Stomach (tissue), 9 donors: Measurements from ENCODE around the gene TMEM258. TPM values are rescaled to one million over a fixed set of nuclear protein-coding genes. Genes with fewer than 3 reads are reported as not detected.

Experiments used
- DNase-seq, 2 donors: peaks; one replicate each; pipeline versions ENCODE4 v3.0.0 to v3.0.0-alpha.2; 2013 to 2019
- H3K27ac ChIP-seq, 5 donors: fragments of 200-600 bp in 4 of 5; sonication (generic) in 4 of 5; one replicate each; pipeline ENCODE4 v1.5.1; 2013 to 2019; ENCODE audit warnings: mild to moderate bottlenecking in 1 of 5, moderate library complexity in 1 of 5
- H3K27me3 ChIP-seq, 3 donors: fragments of 200-600 bp; sonication (generic); one replicate each; pipeline ENCODE4 v1.5.1; 2017 to 2019; ENCODE audit warnings: mixed run types in 1 of 3
- H3K36me3 ChIP-seq, 4 donors: fragments of 200-600 bp; sonication (generic); 1 replicate in 3 of 4; 2 replicates in 1 of 4; pipeline ENCODE4 v1.5.1; 2016 to 2019
- H3K4me1 ChIP-seq, 4 donors: fragments of 200-600 bp; sonication (generic); one replicate each; pipeline ENCODE4 v1.5.1; 2016 to 2019
- H3K4me3 ChIP-seq, 4 donors: fragments of 200-600 bp; sonication (generic) in 3 of 4; one replicate each; pipeline ENCODE4 v1.5.1; 2016 to 2019; ENCODE audit warnings: mild to moderate bottlenecking in 1 of 4
- H3K9me3 ChIP-seq, 4 donors: fragments of 200-600 bp; sonication (generic); one replicate each; pipeline ENCODE4 v1.5.1; 2016 to 2019
- EP300 ChIP-seq: sonication (generic); formaldehyde crosslinking; IDR thresholded peaks from one replicate; pipeline ENCODE4 v1.6.1; 2017; ENCODE audit warnings: antibody characterized with exemption
- POLR2A ChIP-seq, 4 donors: fragments of 450-650 bp; IDR thresholded peaks; one replicate each; pipeline ENCODE4 v1.6.1; 2016; ENCODE audit warnings: antibody characterized with exemption in 4 of 4, control low read depth in 2 of 4, mild to moderate bottlenecking in 1 of 4, moderate library complexity in 1 of 4
- POLR2AphosphoS5 ChIP-seq, 3 donors: sonication (generic); formaldehyde crosslinking; IDR thresholded peaks; one replicate each; pipeline ENCODE4 v1.6.1; 2016; ENCODE audit warnings: antibody characterized with exemption in 3 of 3
- WGBS, 5 donors: extraction: QIAGEN DNeasy Blood & Tissue Kit in 3 of 5; methylation state at CpG; one replicate each; pipeline versions ENCODE4 v1.1.5 to v1.1.7; 2013 to 2018; 5-methylcytosine and 5-hydroxymethylcytosine counted together
- intact Hi-C: fragments of 100-400 bp; cut with DNase I; formaldehyde crosslinking; loops from one replicate; pipeline ENCODE4 v1.15.1; 2023; ENCODE audit warnings: low total_unique reads
- polyA plus RNA-seq, 3 donors: library from polyadenylated mRNA; stranded (reverse); fragments of 200-250 nt; gene quantifications; one replicate each; pipeline ENCODE4 v1.2.3, GENCODE V29; 2013
- total RNA-seq, 5 donors: library from RNA; depleted of rRNA; stranded (reverse); fragments of >200 nt; gene quantifications; one replicate each; pipeline versions ENCODE4 v1.1.0 to v1.2.3, GENCODE V29; 2014 to 2016
- TF ChIP-seq, protein P1 (sequence below), 7 experiments: fragments of 450-650 bp in 4 of 7; fragments of 200-600 bp in 3 of 7; sonication (generic) in 3 of 7; IDR thresholded peaks; one replicate each; pipeline ENCODE4 v1.5.1; 2016 to 2019; ENCODE audit warnings: antibody characterized with exemption in 7 of 7, control low read depth in 2 of 7, mild to moderate bottlenecking in 1 of 7
- donor health status: healthy with polysubstance abuse.
- donor health status: Bipolar disorder and iron deficiency.
- donor health status: healthy.

The TMEM258 gene
- total and polyA plus RNA-seq, 8 donors: 24.1 to 274 (median 50.3) TPM; not detected in 1

DNA sequence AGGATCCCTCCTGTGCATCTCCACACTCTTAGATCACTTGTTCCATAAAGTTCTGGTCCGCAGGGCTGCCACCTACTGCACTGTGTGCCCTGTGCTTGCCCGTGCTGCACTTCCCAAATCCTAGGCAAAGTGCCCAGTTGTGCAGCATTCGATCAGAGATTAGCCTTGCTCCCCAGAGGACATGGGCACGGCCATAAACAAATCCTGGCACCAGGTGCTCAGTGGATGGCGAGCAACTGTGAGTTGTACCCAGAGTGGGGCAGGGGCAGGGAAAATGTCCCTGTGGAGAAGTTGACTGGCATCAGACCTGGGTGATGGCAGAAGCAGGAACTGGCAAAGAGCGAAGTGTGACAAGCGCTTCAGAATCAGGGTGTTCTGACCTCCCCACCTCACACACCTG lies 40.4 kb upstream of the TMEM258 start:
- Histone ChIP-seq H3K4me3 (no peak overlapping the region), H3K36me3 (peaks cover 0 to 4% (median 0%) of the 10 kb centered on the region in 4 donors), H3K27me3 (peaks cover 0 to 17% (median 5%) of the 10 kb centered on the region in 3 donors), H3K4me1 (peaks cover 18 to 81% (median 25%) of the 10 kb centered on the region in 4 donors), H3K9me3 (no peaks in the 10 kb centered on the region), H3K27ac (no peak overlapping the region)
- intact Hi-C loops: no loop called here
- DNase-seq: peak in 1 of 2 donors; percentile 62
- 41 to 54% (median 51%) methylated on average over 7 of the region's 7 CpGs for WGBS, 5 donors
- TF ChIP-seq, protein P1, sequence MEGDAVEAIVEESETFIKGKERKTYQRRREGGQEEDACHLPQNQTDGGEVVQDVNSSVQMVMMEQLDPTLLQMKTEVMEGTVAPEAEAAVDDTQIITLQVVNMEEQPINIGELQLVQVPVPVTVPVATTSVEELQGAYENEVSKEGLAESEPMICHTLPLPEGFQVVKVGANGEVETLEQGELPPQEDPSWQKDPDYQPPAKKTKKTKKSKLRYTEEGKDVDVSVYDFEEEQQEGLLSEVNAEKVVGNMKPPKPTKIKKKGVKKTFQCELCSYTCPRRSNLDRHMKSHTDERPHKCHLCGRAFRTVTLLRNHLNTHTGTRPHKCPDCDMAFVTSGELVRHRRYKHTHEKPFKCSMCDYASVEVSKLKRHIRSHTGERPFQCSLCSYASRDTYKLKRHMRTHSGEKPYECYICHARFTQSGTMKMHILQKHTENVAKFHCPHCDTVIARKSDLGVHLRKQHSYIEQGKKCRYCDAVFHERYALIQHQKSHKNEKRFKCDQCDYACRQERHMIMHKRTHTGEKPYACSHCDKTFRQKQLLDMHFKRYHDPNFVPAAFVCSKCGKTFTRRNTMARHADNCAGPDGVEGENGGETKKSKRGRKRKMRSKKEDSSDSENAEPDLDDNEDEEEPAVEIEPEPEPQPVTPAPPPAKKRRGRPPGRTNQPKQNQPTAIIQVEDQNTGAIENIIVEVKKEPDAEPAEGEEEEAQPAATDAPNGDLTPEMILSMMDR (IDR thresholded peaks at IDR 0.05): no peak
- TF ChIP-seq EP300: no peak
- no peak for TF ChIP-seq POLR2A (IDR thresholded peaks at IDR 0.05)
- no peak for TF ChIP-seq POLR2AphosphoS5 (IDR thresholded peaks at IDR 0.05)

DNA sequence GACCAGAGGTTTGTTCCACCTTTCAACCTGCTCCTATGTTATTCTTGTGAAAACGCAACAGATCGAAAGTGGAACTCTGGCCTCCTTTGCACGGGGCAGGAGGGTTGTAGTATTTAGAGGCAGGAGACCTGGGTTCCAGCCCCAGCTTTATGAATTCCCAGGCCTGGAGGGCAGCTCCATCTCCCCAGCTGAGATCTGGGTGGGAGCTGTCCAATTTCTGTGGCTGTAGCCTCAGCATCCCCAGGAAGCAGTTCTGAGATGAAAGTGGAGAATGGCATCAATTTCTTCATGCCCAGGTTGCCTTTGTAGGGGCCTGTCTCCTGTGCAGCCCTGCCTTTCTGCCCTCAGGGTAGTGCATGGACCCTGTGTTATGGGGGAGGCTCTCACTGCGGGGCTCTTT lies 39.8 kb upstream of the TMEM258 start:
- TF ChIP-seq, protein P1 (IDR thresholded peaks at IDR 0.05): no peak
- no peak for TF ChIP-seq POLR2AphosphoS5 (IDR thresholded peaks at IDR 0.05)
- TF ChIP-seq EP300: no peak
- no peak for TF ChIP-seq POLR2A (IDR thresholded peaks at IDR 0.05)
- intact Hi-C loops: no loop called here
- Histone ChIP-seq H3K4me3 (no peak overlapping the region), H3K27ac (peak overlapping the region in 2 of 5 donors; percentile 82 to 85), H3K4me1 (peaks cover 21 to 83% (median 30%) of the 10 kb centered on the region in 4 donors), H3K27me3 (peaks cover 0 to 22% (median 5%) of the 10 kb centered on the region in 3 donors), H3K36me3 (no peaks in the 10 kb centered on the region), H3K9me3 (no peaks in the 10 kb centered on the region)
- WGBS, 5 donors: 81 to 96% (median 92%) methylated on average over 3 to 4 of the region's 4 CpGs
- no peak for DNase-seq

DNA sequence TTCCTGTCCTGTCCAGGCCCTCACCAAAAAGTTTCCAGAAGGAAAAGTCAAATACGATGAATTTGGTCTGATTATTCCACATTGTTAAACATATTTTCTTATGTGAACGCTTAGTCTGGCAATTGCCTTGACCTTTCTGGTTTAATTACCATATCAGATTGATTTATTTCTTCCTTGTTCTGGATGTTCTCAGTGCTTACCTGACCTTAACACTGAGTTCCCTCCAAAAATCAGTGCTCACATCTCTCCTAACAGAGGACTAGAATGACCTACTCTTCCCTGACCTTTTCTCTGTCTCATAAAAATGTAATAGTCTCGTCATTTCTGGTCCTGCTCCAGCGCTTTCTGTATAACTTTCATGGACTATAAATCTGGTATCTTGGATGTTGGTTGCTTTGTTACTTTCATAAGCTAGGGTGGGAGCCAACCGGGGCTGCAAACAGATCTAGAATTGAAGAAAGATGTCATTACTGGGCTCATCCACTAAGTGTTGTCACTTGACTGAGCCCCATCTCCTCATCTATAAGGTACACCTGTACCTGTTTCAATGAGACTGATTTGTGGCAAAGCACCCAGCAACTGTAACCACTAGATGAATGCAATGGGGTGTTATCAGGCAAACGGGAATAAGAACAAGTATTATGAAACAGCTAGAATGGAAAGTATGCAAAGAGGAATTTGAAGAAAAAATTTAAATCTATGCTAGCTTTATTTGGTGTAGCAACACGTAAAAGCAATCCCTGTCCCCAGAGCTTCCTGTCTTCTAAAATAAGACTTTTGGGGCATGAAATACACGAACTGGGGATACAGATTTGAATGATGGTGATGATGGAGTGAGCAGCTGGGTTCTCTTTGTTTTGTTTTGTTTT lies 38.1 kb upstream of the TMEM258 start:
- H3K27ac ChIP-seq: peak overlapping the region in 4 of 5 donors; percentile 50 to 85 (median 76)
- intact Hi-C loops: no loop called here
- peaks cover 0 to 28% (median 5%) of the 10 kb centered on the region in 3 donors for H3K27me3 ChIP-seq
- DNase-seq: no peak
- peaks cover 21 to 83% (median 33%) of the 10 kb centered on the region in 4 donors for H3K4me1 ChIP-seq
- WGBS, 5 donors: 45 to 59% (median 48%) methylated on average over 8 of the region's 8 CpGs
- peak overlapping the region in 1 of 4 donors; percentile 70 for H3K4me3 ChIP-seq
- no peaks in the 10 kb centered on the region for H3K9me3 ChIP-seq
- no peaks in the 10 kb centered on the region for H3K36me3 ChIP-seq
- TF ChIP-seq POLR2AphosphoS5 (IDR thresholded peaks at IDR 0.05) (peak in 1 of 3 donors; percentile 34), POLR2A (IDR thresholded peaks at IDR 0.05) (no peak)

DNA sequence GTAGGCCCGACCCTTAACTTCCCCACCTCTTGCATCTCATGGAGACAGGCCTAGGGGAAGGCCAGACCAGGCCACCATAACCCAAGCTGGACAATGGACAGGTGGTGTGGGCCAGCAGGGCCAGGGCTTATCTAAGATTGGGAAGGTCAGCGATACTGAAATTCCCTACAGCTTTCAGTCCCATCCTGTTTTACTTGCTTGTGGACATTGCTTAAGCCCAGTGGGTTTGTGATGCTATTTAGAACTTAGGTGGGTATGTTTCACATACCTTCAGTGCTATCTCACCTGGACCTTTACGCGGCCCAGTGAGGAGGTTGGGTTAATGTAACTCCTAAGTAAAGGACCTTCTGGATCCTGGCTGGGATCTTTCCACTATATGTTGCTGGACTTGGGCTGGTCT lies 37.4 kb upstream of the TMEM258 start:
- Histone ChIP-seq H3K4me3 (peak overlapping the region in 1 of 4 donors; percentile 70), H3K27ac (peak overlapping the region; percentile 8 to 85 (median 69))

More for the DNA sequence above, 37.4 kb upstream of the TMEM258 start:
- Histone ChIP-seq H3K27me3 (peaks cover 0 to 28% (median 5%) of the 10 kb centered on the region in 3 donors), H3K9me3 (no peaks in the 10 kb centered on the region), H3K36me3 (no peaks in the 10 kb centered on the region), H3K4me1 (peaks cover 16 to 76% (median 33%) of the 10 kb centered on the region in 4 donors)
- intact Hi-C loops: no loop called here
- no peak for TF ChIP-seq POLR2A (IDR thresholded peaks at IDR 0.05)
- no peak for TF ChIP-seq POLR2AphosphoS5 (IDR thresholded peaks at IDR 0.05)
- TF ChIP-seq, protein P1 (IDR thresholded peaks at IDR 0.05): no peak
- TF ChIP-seq EP300: no peak
- no peak for DNase-seq
- WGBS, 5 donors: 70 to 76% (median 73%) methylated on average over 4 of the region's 4 CpGs
